K562 (cell line): Measurements from ENCODE around the gene CARM1. TPM values are rescaled to one million over a fixed set of nuclear protein-coding genes. Genes with fewer than 3 reads are reported as not detected.
A peak's percentile ranks its signal among the peaks of the same experiment; 100 is the strongest.
"Not testable (repeated sequence)": the region's sequence is repeated elsewhere in the genome, so short reads cannot be mapped to it uniquely, and the experiment has no call there.

Experiments used
- ATAC-seq: fragments of 200-7000 bp; cut with Tn5 transposase; 3 replicates; pipeline ENCODE4 v1.9.1; 2020; ENCODE audit warnings: moderate library complexity
- BruUV-seq: library from RNA; stranded (reverse); fragments of 400-500 nt; replicated peaks from 2 replicates; lab custom pipeline; 2021; lab: Mats Ljungman, UMichigan
- CTCF ChIA-PET: fragments of 300-600 bp; formaldehyde crosslinking; extraction: SDS; loops from one replicate; lab custom pipeline; 2021; ENCODE audit warnings: low intra/inter-chr PET ratio; lab: Yijun Ruan, JAX
- POLR2A ChIA-PET: fragments of 300-600, 350-650 bp; sonication (Branson Sonifier 250); formaldehyde crosslinking; extraction: SDS; loops from one replicate; lab custom pipeline; 2021; ENCODE audit warnings: antibody characterized with exemption, inconsistent platforms; lab: Yijun Ruan, JAX
- DNase-seq, 4 experiments: peaks; one replicate each; pipeline versions ENCODE4 v3.0.0 to v3.0.0-alpha.2; 2011 to 2018; ENCODE audit warnings: low spot score in 3 of 4, mixed read lengths in 3 of 4; ENCODE audit errors: extremely low read depth in 1 of 4
- FAIRE-seq: peaks from 2 replicates; lab custom pipeline; 2011; peaks lifted over from hg19 to GRCh38; lab: Jason Lieb, UNC
- H2AFZ ChIP-seq: 2 replicates; pipeline ENCODE4 v1.6.0; 2011; ENCODE audit warnings: low read depth, low read length, control low read depth, inconsistent platforms
- H3K27ac ChIP-seq: fragments of 200-600 bp; 3 replicates; pipeline ENCODE4 v1.8.0; 2011; ENCODE audit warnings: low read depth, mild to moderate bottlenecking, control low read depth, inconsistent platforms, low read length, moderate library complexity, mixed read lengths; ENCODE audit errors: extremely low read depth
- H3K27me3 ChIP-seq, 2 experiments: fragments of 300-600 bp in 1 of 2; 2 replicates in 1 of 2; 3 replicates in 1 of 2; pipeline versions ENCODE4 v1.6.0 to v1.8.0; 2011; ENCODE audit warnings: inconsistent platforms in 2 of 2, low read length in 2 of 2, mild to moderate bottlenecking in 1 of 2, mixed read lengths in 1 of 2, moderate library complexity in 1 of 2; ENCODE audit not compliant: control insufficient read depth in 2 of 2, insufficient read depth in 2 of 2
- H3K36me3 ChIP-seq: fragments of 300-600 bp; 3 replicates; pipeline ENCODE4 v1.8.0; 2011; ENCODE audit warnings: mild to moderate bottlenecking, low read length, inconsistent platforms; ENCODE audit not compliant: control insufficient read depth, insufficient read depth
- H3K4me1 ChIP-seq, 2 experiments: fragments of 200-600 bp in 1 of 2; replicated peaks in 1 of 2; 2 replicates in 1 of 2; 3 replicates in 1 of 2; pipeline versions ENCODE4 v1.5.1 to v1.8.0; 2011; ENCODE audit warnings: inconsistent platforms in 2 of 2, low read length in 2 of 2, mild to moderate bottlenecking in 1 of 2, mixed read lengths in 1 of 2, moderate library complexity in 1 of 2; ENCODE audit not compliant: control insufficient read depth in 2 of 2, insufficient read depth in 2 of 2
- H3K4me2 ChIP-seq: 2 replicates; pipeline ENCODE4 v1.6.1; 2011; ENCODE audit warnings: low read length, control low read depth, inconsistent platforms, mixed read lengths; ENCODE audit not compliant: insufficient read depth
- H3K4me3 ChIP-seq: fragments of 200-600 bp; sonication (generic), shearing (Covaris generic); 2 replicates; pipeline ENCODE4 v1.5.1; 2016; ENCODE audit warnings: control low read depth, inconsistent platforms
- H3K79me2 ChIP-seq: fragments of 200-600 bp; 3 replicates; pipeline ENCODE4 v1.8.0; 2011; ENCODE audit warnings: low read length, inconsistent platforms; ENCODE audit not compliant: control insufficient read depth, insufficient read depth
- H3K9ac ChIP-seq, 2 experiments: 2 replicates each; pipeline versions ENCODE4 v1.6.0 to v1.6.1; 2011; ENCODE audit warnings: low read depth in 2 of 2, low read length in 2 of 2, control low read depth in 1 of 2, inconsistent platforms in 1 of 2, mild to moderate bottlenecking in 1 of 2, mixed read lengths in 1 of 2; ENCODE audit not compliant: insufficient read depth in 1 of 2
- H3K9me1 ChIP-seq: one replicate; pipeline ENCODE4 v1.6.0; 2011; ENCODE audit warnings: inconsistent platforms, mild to moderate bottlenecking, low read length, moderate library complexity; ENCODE audit not compliant: control insufficient read depth, insufficient read depth
- H3K9me3 ChIP-seq: replicated peaks from 2 replicates; pipeline ENCODE4 v1.5.1; 2011; ENCODE audit warnings: low read depth, low read length, inconsistent platforms; ENCODE audit not compliant: control insufficient read depth, insufficient read depth
- H4K20me1 ChIP-seq: replicated peaks from 2 replicates; pipeline ENCODE4 v1.6.1; 2011; ENCODE audit warnings: low read length, inconsistent platforms, mixed read lengths; ENCODE audit not compliant: control insufficient read depth, insufficient read depth
- CBX3 ChIP-seq, 2 experiments: IDR thresholded peaks; 1 replicate in 1 of 2; 2 replicates in 1 of 2; pipeline ENCODE4 v1.6.1; 2012; ENCODE audit warnings: inconsistent platforms in 2 of 2, low read length in 2 of 2, borderline replicate concordance in 1 of 2, control low read depth in 1 of 2
- GTF2B ChIP-seq: IDR thresholded peaks from 2 replicates; pipeline ENCODE4 v1.6.1; 2011; ENCODE audit not compliant: insufficient read length; ENCODE audit errors: extremely low read depth
- PHF8 ChIP-seq: fragments of 200-600 bp; sonication (generic); IDR thresholded peaks from 2 replicates; pipeline ENCODE4 v1.6.1; 2012; ENCODE audit warnings: mixed run types, mild to moderate bottlenecking, inconsistent platforms, low read length, moderate library complexity, borderline replicate concordance
- POLR2AphosphoS5 ChIP-seq: IDR thresholded peaks from 2 replicates; pipeline ENCODE4 v1.6.1; 2011; ENCODE audit warnings: mild to moderate bottlenecking, low read depth, low read length, moderate library complexity; ENCODE audit not compliant: control insufficient read depth, insufficient read depth
- TBP ChIP-seq: optimal IDR thresholded peaks from 2 replicates; pipeline ENCODE3; 2011; ENCODE audit warnings: low read depth, low read length, improper control_type of control experiment
- U2AF1 ChIP-seq: fragments of 200-400 bp; formaldehyde crosslinking; optimal IDR thresholded peaks from 2 replicates; pipeline ENCODE3; 2017; ENCODE audit warnings: mild to moderate bottlenecking, low read depth, low read length, moderate library complexity
- ZNF121 ChIP-seq: sonication (generic); formaldehyde crosslinking; conservative IDR thresholded peaks from 2 replicates; pipeline ENCODE4 v1.8.0; 2022; ENCODE audit warnings: missing genetic modification reagents
- WGBS: fragments of 100-300 bp; shearing (Covaris generic); methylation state at CpG from one replicate; pipeline ENCODE4 v1.1.6; 2016; ENCODE audit warnings: low coverage, mixed read lengths; ENCODE audit not compliant: insufficient coverage; ENCODE audit errors: missing lambda C conversion rate; 5-methylcytosine and 5-hydroxymethylcytosine counted together
- in situ Hi-C: fragments of 300-500 bp; cut with MboI; formaldehyde crosslinking; loops from 4 replicates; pipeline ENCODE4 v1.15.0; 2018; ENCODE audit warnings: inconsistent platforms, mixed read lengths
- intact Hi-C: fragments of 100-400 bp; cut with micrococcal nuclease; formaldehyde crosslinking; loops from 2 replicates; pipeline ENCODE4 v1.14.2; 2022
- polyA plus RNA-seq, 8 experiments: library from polyadenylated mRNA; depleted of rRNA in 4 of 8; stranded (reverse) in 5 of 8; unstranded in 3 of 8; fragments of >200 nt; fragmentation: Nextera tagmentation in 2 of 8; fragmentation: Illumina TruSeq in 1 of 8; extraction: Ambion mirVana in 2 of 8; extraction: Trizol in 1 of 8; gene quantifications; 2 replicates each; pipeline versions ENCODE4 v1.2.1 to v1.2.3, GENCODE V29; 2011 to 2014; ENCODE audit warnings: inconsistent platforms in 1 of 8, missing spikeins in 1 of 8
- total RNA-seq, 7 experiments: library from RNA; depleted of rRNA in 6 of 7; stranded (reverse); fragments of >200 nt in 6 of 7; fragmentation: Illumina TruSeq in 2 of 7; extraction: Trizol in 2 of 7; gene quantifications; 2 replicates each; pipeline versions ENCODE4 v1.2.1 to v1.2.3, GENCODE V29; 2011 to 2021; ENCODE audit warnings: low replicate concordance in 1 of 7

CARM1 gene
- total and polyA plus RNA-seq, 9 of the 15 experiments (the other 6 are each of a cell fraction or from before 2014, with no cell fraction given) = 0.36 to 86.0 (median 29.7) TPM

- ATAC-seq, BruUV-seq, H3K4me2 ChIP-seq, CTCF ChIA-PET, H4K20me1 ChIP-seq, H2AFZ ChIP-seq, FAIRE-seq, intact Hi-C loops, H3K9ac ChIP-seq, H3K27ac ChIP-seq, H3K9me1 ChIP-seq, in situ Hi-C loops, H3K4me3 ChIP-seq, DNase-seq, H3K27me3 ChIP-seq, H3K79me2 ChIP-seq: not testable (repeated sequence)
- TF ChIP-seq ZNF121 (CRISPR knock-in tag) = peak; percentile 93
- Histone ChIP-seq H3K36me3 (peaks cover 25% of the 10 kb centered on the region; the same call in 2 of the 3 replicates), H3K9me3 (peaks cover 13% of the 10 kb centered on the region), H3K4me1 (peaks cover 17 to 36% of the 10 kb centered on the region in 2 experiments; a peak in 4 of 5 replicates)
- WGBS = 95% methylated on average over 7 of the region's 7 CpGs
- POLR2A ChIA-PET = interaction anchor here (1.3 to 3.1 kb wide), 3 partner anchors 13 to 26 kb away, joined by 6 to 20 read pairs (median 10); no protein-coding TSS in a partner anchor
These were observed 33.7 kb upstream of the CARM1 start for GRCh38 chr19:10837649-10838048.

- DNase-seq (no peak), FAIRE-seq (no peak), ATAC-seq (no peak)
- Histone ChIP-seq H3K9me3 (peaks cover 13% of the 10 kb centered on the region), H3K4me2 (no peak overlapping the region), H3K9ac (no peak overlapping the region), H3K4me3 (no peak overlapping the region), H3K27ac (no peak overlapping the region), H4K20me1 (peaks cover 7% of the 10 kb centered on the region; the same call in 1 of the 2 replicates), H2AFZ (peak overlapping the region; percentile 77; the same call in 1 of the 2 replicates), H3K36me3 (peaks cover 18% of the 10 kb centered on the region; the same call in 1 of the 3 replicates), H3K27me3 (no peaks in the 10 kb centered on the region), H3K4me1 (peaks cover 25 to 35% of the 10 kb centered on the region in 2 experiments; a peak in 4 of 5 replicates), H3K9me1 (no peaks in the 10 kb centered on the region), H3K79me2 (peaks cover 7% of the 10 kb centered on the region; the same call in 2 of the 3 replicates)
- 87% methylated on average over 11 of the region's 11 CpGs for WGBS
- CTCF ChIA-PET = no interaction called here
- intact Hi-C loops = no loop called here
- POLR2A ChIA-PET = interaction anchor here (0.6 to 3.1 kb wide), 3 partner anchors 25 to 483 kb away, joined by 3 to 20 read pairs (median 3); no protein-coding TSS in a partner anchor
- no TSS peak for BruUV-seq
- in situ Hi-C loops = no loop called here
- TF ChIP-seq CBX3 (IDR thresholded peaks at IDR 0.05; ENCODE audit: borderline replicate concordance in 1 of 2, low read length in 2 of 2) = peak in 1 of 2 experiments; percentile 57; a peak in 1 of 3 replicates
- peak; percentile 89 for TF ChIP-seq TBP
- TF ChIP-seq U2AF1 = no peak
- 0 out of 2 replicates have a peak, but pooled peaks have one; percentile 40 for TF ChIP-seq POLR2AphosphoS5
- no peak for TF ChIP-seq PHF8
- peak; percentile 80 for TF ChIP-seq GTF2B
These were observed 33.0 kb upstream of the CARM1 start for GRCh38 chr19:10838377-10838776.
